Measurements from ENCODE around the gene PLB1.

Gene PLB1

GRCh38 chr2:28563869-28564268 lies 68.0 kb downstream of the PLB1 start:
- no peak for DNase-seq (ENCODE audit: low read depth in 1 of 2, low spot score in 1 of 2)

- no peak for DNase-seq (ENCODE audit: low read depth in 1 of 2, low spot score in 1 of 2)
Measured at GRCh38 chr2:28564346-28564745, 68.5 kb downstream of the PLB1 start.

- no peak for DNase-seq (ENCODE audit: low read depth in 1 of 2, low spot score in 1 of 2)
Measured at GRCh38 chr2:28565033-28565432, 69.2 kb downstream of the PLB1 start.

- DNase-seq (ENCODE audit: low read depth in 1 of 2, low spot score in 1 of 2) = no peak
Measured at GRCh38 chr2:28565720-28566295, 69.9 kb downstream of the PLB1 start.

- DNase-seq (ENCODE audit: low read depth in 1 of 2, low spot score in 1 of 2) = peak; percentile 82 to 88
Measured at GRCh38 chr2:28566521-28567041, 70.7 kb downstream of the PLB1 start.

GRCh38 chr2:28567061-28567471 lies 71.2 kb downstream of the PLB1 start:
- DNase-seq (ENCODE audit: low read depth in 1 of 2, low spot score in 1 of 2) = peak in 1 of 2 donors; percentile 21

GRCh38 chr2:28568036-28568435 lies 72.2 kb downstream of the PLB1 start:
- DNase-seq (ENCODE audit: low read depth in 1 of 2, low spot score in 1 of 2) = no peak

- DNase-seq (ENCODE audit: low read depth in 1 of 2, low spot score in 1 of 2) = no peak
Measured at GRCh38 chr2:28568533-28568932, 72.7 kb downstream of the PLB1 start.

- DNase-seq (ENCODE audit: low read depth in 1 of 2, low spot score in 1 of 2) = no peak
Measured at GRCh38 chr2:28570431-28570830, 74.6 kb downstream of the PLB1 start.

- DNase-seq (ENCODE audit: low read depth in 1 of 2, low spot score in 1 of 2) = no peak
Measured at GRCh38 chr2:28576714-28577113, 80.9 kb downstream of the PLB1 start.

GRCh38 chr2:28577791-28578680 lies 82.2 kb downstream of the PLB1 start:
- no peak for DNase-seq (ENCODE audit: low read depth in 1 of 2, low spot score in 1 of 2)

GRCh38 chr2:28578774-28579173 lies 82.9 kb downstream of the PLB1 start:
- no peak for DNase-seq (ENCODE audit: low read depth in 1 of 2, low spot score in 1 of 2)

GRCh38 chr2:28579606-28580005 lies 83.7 kb downstream of the PLB1 start:
- no peak for DNase-seq (ENCODE audit: low read depth in 1 of 2, low spot score in 1 of 2)

- DNase-seq (ENCODE audit: low read depth in 1 of 2, low spot score in 1 of 2) = no peak
Measured at GRCh38 chr2:28580078-28580477, 84.2 kb downstream of the PLB1 start.

GRCh38 chr2:28581312-28581711 lies 85.5 kb downstream of the PLB1 start:
- no peak for DNase-seq (ENCODE audit: low read depth in 1 of 2, low spot score in 1 of 2)

- DNase-seq (ENCODE audit: low read depth in 1 of 2, low spot score in 1 of 2) = no peak
Measured at GRCh38 chr2:28582152-28582551, 86.3 kb downstream of the PLB1 start.

GRCh38 chr2:28582595-28582994 lies 86.7 kb downstream of the PLB1 start:
- no peak for DNase-seq (ENCODE audit: low read depth in 1 of 2, low spot score in 1 of 2)

GRCh38 chr2:28583899-28584553 lies 88.2 kb downstream of the PLB1 start:
- peak; percentile 6 to 56 for DNase-seq (ENCODE audit: low read depth in 1 of 2, low spot score in 1 of 2)

- DNase-seq (ENCODE audit: low read depth in 1 of 2, low spot score in 1 of 2) = peak in 1 of 2 donors; percentile 10
Measured at GRCh38 chr2:28586867-28587266, 91.0 kb downstream of the PLB1 start.

- DNase-seq (ENCODE audit: low read depth in 1 of 2, low spot score in 1 of 2) = no peak
Measured at GRCh38 chr2:28587526-28588291, 91.8 kb downstream of the PLB1 start.

GRCh38 chr2:28588292-28588670 lies 92.4 kb downstream of the PLB1 start:
- DNase-seq (ENCODE audit: low read depth in 1 of 2, low spot score in 1 of 2) = no peak
